HG02798 (cell line): ENCODE measurements around the gene ATXN10.
A peak's percentile ranks its signal among the peaks of the same experiment; 100 is the strongest.

ENCODE experiments used
- ATAC-seq: cut with Tn5 transposase; IDR thresholded peaks from one replicate; pipeline ENCODE4 v1.9.1; 2021; ENCODE audit warnings: mild to moderate bottlenecking; ENCODE audit not compliant: unreplicated experiment, poor library complexity

The ATXN10 gene

GRCh38 chr22:45752036-45752435 is 80.4 kb downstream of the ATXN10 start:
- no peak for ATAC-seq

- no peak for ATAC-seq
Measured at GRCh38 chr22:45754822-45755221, 83.2 kb downstream of the ATXN10 start.

- no peak for ATAC-seq
Measured at GRCh38 chr22:45756558-45756957, 84.9 kb downstream of the ATXN10 start.

GRCh38 chr22:45757068-45757467 is 85.4 kb downstream of the ATXN10 start:
- no peak for ATAC-seq

GRCh38 chr22:45757936-45758335 is 86.3 kb downstream of the ATXN10 start:
- ATAC-seq, result no peak

GRCh38 chr22:45758603-45759002 is 87.0 kb downstream of the ATXN10 start:
- ATAC-seq, result no peak

- no peak for ATAC-seq
Measured at GRCh38 chr22:45760682-45761081, 89.0 kb downstream of the ATXN10 start.

GRCh38 chr22:45762545-45763235 is 91.1 kb downstream of the ATXN10 start:
- no peak for ATAC-seq

GRCh38 chr22:45763236-45763624 is 91.6 kb downstream of the ATXN10 start:
- ATAC-seq, result no peak

- no peak for ATAC-seq
Measured at GRCh38 chr22:45768490-45768889, 96.9 kb downstream of the ATXN10 start.

- no peak for ATAC-seq
Measured at GRCh38 chr22:45769569-45770210, 98.1 kb downstream of the ATXN10 start.

GRCh38 chr22:45770506-45770905 is 98.9 kb downstream of the ATXN10 start:
- ATAC-seq, result no peak

GRCh38 chr22:45771057-45771456 is 99.4 kb downstream of the ATXN10 start:
- no peak for ATAC-seq

GRCh38 chr22:45771711-45772110 is 100.1 kb downstream of the ATXN10 start:
- no peak for ATAC-seq

- ATAC-seq, result no peak
Measured at GRCh38 chr22:45772743-45773142, 101.1 kb downstream of the ATXN10 start.

GRCh38 chr22:45774001-45774670 is 102.5 kb downstream of the ATXN10 start:
- no peak for ATAC-seq

GRCh38 chr22:45775062-45775461 is 103.4 kb downstream of the ATXN10 start:
- ATAC-seq, result peak; percentile 23

- ATAC-seq, result peak; percentile 68
Measured at GRCh38 chr22:45775569-45776312, 104.1 kb downstream of the ATXN10 start.

GRCh38 chr22:45776313-45776585 is 104.6 kb downstream of the ATXN10 start:
- no peak for ATAC-seq

- no peak for ATAC-seq
Measured at GRCh38 chr22:45777046-45777851, 105.6 kb downstream of the ATXN10 start.
